Loucy (cell line): ENCODE results near the gene KRT79.

Experiments
- EZH2phosphoT487 ChIP-seq: fragments of 200-600 bp; IDR thresholded peaks from 2 replicates; pipeline ENCODE4 v1.6.1; 2018; ENCODE audit warnings: antibody characterized with exemption, mild to moderate bottlenecking, moderate library complexity, borderline replicate concordance
- TF ChIP-seq, protein P1 (sequence below): fragments of 200-600 bp; sonication (generic); conservative IDR thresholded peaks from 2 replicates; pipeline ENCODE4 v1.5.1; 2014; ENCODE audit warnings: mild to moderate bottlenecking, antibody characterized with exemption, low read length

DNA sequence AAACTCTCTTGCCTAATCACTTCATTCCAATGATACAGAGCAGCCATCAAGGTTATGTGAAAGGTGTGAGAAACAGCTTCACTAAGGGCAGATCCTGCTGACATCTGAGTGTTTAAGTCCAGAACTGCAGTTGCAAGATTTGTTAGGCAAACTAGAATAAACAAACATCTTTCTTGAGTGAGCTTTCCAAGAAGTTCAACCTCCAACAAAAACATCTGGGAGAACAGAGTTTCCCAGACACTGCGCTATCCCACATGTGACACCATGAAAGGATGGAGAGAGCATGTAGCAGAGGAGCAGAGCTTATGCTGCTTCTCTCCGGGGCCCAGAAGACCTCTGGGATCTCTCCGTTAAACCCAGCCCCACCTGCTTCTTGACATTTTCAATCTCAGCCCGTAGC, 62.6 kb downstream of the KRT79 start:
- TF ChIP-seq, protein P1, sequence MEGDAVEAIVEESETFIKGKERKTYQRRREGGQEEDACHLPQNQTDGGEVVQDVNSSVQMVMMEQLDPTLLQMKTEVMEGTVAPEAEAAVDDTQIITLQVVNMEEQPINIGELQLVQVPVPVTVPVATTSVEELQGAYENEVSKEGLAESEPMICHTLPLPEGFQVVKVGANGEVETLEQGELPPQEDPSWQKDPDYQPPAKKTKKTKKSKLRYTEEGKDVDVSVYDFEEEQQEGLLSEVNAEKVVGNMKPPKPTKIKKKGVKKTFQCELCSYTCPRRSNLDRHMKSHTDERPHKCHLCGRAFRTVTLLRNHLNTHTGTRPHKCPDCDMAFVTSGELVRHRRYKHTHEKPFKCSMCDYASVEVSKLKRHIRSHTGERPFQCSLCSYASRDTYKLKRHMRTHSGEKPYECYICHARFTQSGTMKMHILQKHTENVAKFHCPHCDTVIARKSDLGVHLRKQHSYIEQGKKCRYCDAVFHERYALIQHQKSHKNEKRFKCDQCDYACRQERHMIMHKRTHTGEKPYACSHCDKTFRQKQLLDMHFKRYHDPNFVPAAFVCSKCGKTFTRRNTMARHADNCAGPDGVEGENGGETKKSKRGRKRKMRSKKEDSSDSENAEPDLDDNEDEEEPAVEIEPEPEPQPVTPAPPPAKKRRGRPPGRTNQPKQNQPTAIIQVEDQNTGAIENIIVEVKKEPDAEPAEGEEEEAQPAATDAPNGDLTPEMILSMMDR: no peak
- TF ChIP-seq EZH2phosphoT487: no peak
